RWPE1 (cell line): ENCODE results near the gene NOTCH2NLA.
"Not testable (repeated sequence)": the region's sequence is repeated elsewhere in the genome, so short reads cannot be mapped to it uniquely, and the experiment has no call there.

Experiments
- CTCF ChIA-PET: fragments of 350-600 bp; sonication (Branson Sonifier 250); formaldehyde crosslinking; extraction: SDS; loops from one replicate; lab custom pipeline; 2021; lab: Yijun Ruan, JAX
- POLR2A ChIA-PET: fragments of 400-600 bp; formaldehyde crosslinking; extraction: SDS; loops from one replicate; lab custom pipeline; 2020; ENCODE audit warnings: antibody characterized with exemption; ENCODE audit not compliant: low non-redundant PET; lab: Yijun Ruan, JAX
- DNase-seq: peaks from one replicate; pipeline ENCODE4 v3.0.0; 2012; ENCODE audit warnings: low spot score
- H3K27ac ChIP-seq: fragments of 450-650 bp; 2 replicates; pipeline ENCODE4 v1.5.1; 2017

Gene NOTCH2NLA

DNA sequence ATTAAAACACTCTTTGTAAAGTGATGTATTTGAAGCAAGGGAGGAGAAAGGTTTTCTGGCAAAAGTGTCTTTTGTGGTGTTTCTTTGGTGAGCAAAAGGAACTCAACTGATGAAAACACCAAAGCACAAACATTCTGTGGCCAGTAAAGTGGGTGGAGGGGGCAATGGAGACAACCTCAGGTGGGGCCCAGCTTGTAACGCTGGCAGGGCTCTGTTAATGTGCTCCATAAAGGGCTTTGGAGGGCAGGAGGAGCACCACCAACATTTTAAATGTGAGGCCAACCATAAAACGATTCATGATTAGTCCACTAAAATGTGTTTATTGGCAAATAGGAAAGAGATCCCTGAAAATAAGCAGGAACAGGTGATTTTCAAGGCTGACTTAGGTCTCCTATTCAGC is 7.8 kb upstream of the NOTCH2NLA start:
- POLR2A ChIA-PET, CTCF ChIA-PET, H3K27ac ChIP-seq, DNase-seq: not testable (repeated sequence)

DNA sequence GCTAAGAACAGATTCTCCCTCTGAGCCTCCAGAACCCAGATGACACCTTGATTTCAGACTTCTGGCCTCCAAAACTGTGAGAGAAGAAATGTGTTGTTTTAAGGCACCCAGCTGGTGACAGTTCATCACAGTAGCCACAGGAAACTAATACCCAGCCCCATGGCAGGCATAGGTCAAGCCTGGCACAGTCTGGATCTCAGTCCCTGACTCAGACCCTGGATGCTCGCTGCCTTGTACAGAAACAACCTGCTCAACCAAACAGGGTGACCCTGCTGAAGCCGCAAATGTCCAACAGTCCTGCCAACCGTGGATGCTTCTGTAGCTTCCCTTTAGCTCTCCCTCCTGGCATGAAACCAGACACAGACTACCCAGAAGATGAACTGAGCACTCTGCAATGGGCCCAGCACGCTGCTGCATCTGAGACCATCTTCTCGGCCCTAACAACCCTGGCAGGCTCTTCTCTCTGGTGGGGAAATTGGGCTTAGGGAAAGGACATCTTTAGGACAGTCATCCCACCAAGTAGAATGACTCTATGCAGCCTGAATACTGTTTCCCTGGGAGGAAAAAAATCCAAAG is 7.3 kb upstream of the NOTCH2NLA start:
- DNase-seq, H3K27ac ChIP-seq, POLR2A ChIA-PET, CTCF ChIA-PET: not testable (repeated sequence)

DNA sequence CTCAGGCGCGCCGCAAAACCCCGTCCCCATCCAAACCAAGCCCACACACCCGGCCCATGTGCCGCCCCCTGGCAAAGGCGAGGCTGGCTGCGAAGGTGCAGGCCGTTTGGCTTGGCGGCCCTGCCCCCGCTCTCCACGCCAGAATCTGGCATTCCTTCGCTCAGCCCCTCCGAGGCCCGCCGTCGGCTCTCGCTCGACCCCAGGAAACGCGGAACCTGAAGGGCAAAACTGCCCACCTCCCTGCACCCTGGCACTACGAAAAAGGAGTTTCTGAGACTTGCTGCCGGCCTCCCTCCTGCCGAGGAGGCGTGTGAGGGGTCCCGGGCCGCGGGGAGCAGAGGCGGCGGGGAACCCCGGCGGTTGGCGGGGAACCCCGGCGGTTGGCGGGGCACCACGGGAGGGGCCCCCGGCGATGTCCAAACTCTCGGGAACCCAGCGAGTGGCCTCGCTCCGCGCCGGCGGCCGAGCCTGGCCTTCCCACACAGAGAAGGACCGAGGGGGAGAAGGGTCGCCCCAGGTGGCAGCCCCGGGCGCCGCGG is 608 bp downstream of the NOTCH2NLA start:
- POLR2A ChIA-PET, CTCF ChIA-PET, DNase-seq: not testable (repeated sequence)
- H3K27ac ChIP-seq: peak overlapping the region; percentile 79

DNA sequence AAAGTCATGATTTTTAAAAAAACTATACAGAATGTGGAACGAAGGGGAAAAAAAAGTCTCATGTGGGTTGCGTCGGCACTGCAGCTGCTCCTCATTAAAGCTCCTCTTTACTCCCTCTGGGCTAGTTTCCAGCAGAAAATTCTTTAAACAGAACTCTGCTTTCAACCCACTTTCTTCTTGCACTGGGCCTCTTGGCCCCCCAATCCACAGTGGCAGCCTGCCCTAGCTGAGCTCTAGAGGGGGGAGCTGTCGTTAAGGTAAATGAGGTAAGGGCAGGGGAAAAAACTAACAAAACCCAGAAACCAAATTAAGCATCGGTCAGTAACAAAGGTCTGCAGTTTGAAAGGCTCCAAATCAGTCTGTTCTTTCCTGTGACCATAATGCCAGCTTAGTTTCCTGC is 54.3 kb downstream of the NOTCH2NLA start:
- DNase-seq, POLR2A ChIA-PET, CTCF ChIA-PET, H3K27ac ChIP-seq: not testable (repeated sequence)

DNA sequence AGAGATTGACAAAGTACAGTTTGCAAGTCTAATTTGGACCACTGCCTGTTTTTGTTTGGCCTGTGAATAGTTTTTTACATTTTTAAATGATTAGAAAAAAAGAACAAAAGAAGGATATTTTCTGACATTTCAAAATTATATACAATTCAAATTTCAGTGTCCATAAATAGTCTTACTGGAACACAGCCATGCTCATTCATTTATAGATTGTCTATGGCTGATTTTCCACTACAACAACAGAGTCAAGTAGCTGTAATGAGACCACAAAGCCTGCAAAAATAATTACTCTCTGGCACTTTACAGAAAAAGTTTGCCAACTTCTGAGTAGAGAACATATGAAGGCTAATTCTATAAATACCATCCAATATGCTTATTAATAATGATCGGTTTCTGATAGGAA is 61.1 kb downstream of the NOTCH2NLA start:
- CTCF ChIA-PET, POLR2A ChIA-PET, H3K27ac ChIP-seq, DNase-seq: not testable (repeated sequence)

DNA sequence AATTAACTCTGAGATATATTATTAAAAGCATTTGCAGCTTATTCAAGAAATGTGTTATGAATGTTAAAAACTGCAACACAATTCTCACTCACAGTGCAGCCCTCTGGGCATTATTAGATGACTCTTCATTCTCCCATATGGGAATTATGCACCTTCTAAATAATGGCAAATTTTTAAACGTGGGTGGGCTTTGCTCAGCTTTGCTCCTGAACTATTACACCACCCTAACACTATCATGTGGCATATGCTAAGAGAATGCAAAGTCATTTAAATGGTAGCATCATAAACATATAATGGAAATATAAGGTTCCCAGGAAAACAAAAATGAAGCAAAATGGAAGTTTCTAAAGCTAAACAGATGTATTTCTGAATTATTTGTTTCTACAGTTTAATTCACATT is 61.5 kb downstream of the NOTCH2NLA start:
- DNase-seq, CTCF ChIA-PET, POLR2A ChIA-PET, H3K27ac ChIP-seq: not testable (repeated sequence)

DNA sequence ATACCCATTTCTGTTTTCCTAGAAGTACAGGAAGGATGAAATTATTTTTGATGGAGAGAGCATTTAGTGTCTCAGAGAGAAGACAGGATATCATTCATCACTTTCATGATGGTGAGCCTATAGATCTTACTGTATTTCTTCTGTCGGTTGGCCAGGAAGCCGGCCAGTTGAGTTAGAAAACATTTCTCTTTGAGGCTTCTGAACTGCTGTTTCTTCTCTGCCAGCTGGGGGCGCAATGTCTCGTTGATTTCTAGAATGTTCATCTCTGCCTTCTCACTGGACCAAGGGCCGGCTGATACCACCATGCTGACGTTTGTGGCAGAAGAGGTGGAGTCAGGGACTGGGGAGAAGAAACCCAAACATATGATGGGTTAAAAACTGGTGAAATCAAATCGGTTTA is 84.4 kb downstream of the NOTCH2NLA start, which contains the start of gene NBPF10:
Gene NBPF10 (minus strand): TSS at position 340 of the 400 bp plus-strand sequence. CDS start 35 bp downstream, at position 305.
- POLR2A ChIA-PET, CTCF ChIA-PET, H3K27ac ChIP-seq, DNase-seq: not testable (repeated sequence)
